NCI-H2171 (cell line): ENCODE data around the gene STARD9.
"Not testable (repeated sequence)": the region's sequence is repeated elsewhere in the genome, so short reads cannot be mapped to it uniquely, and the experiment has no call there.

ENCODE experiments used
- DNase-seq: peaks from one replicate; lab custom pipeline; 2025; lab: John Stamatoyannopoulos, UW

The STARD9 gene

DNA sequence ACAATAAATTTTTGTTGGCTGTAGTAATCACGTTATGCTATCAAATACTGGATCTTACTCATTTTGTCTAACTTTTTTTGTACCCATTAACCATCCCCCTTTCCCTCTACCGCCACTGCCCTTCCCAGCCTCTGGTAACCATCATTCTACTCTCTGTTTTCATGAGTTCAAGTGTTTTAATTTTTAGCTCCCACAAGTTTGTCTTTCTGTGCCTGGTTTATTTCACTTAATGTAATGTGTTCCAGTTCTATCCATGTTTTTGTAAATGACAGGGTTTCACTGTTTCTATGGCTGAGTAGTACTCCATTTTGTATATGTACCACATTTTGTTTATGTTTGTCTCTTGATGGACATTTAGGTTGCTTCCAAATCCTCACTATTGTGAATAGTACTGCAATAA, 52.1 kb downstream of the STARD9 start:
- DNase-seq, result no peak

GRCh38 chr15:42628761-42629160, 53.4 kb downstream of the STARD9 start:
- no peak for DNase-seq

DNA sequence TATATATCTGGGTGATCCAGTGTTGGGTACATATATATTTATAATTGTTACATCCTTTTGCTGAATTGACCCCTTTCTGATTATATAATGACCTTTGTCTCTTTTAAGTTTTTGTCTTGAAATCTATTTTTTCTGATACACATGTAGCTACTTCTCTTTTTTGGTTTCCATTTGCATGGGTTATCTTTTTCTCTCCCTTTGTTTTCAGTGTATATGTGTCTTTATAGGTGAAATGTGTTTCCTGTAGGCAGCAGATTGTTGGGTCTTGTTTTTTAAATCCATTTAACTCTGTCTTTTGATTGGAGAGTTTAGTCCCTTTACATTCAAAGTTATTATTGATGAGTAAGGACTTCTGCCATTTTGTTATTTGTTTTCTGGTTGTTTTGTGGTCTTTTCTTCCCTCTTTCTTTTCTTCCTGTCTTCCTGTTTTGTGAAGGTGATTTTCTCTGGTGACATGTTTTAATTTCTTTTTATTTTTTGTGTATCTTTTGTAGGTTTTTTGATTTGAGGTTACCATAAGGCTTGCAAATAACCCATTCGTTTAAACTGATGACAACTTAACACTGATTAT, 56.8 kb downstream of the STARD9 start:
- DNase-seq, result no peak

GRCh38 chr15:42640109-42640508, 64.7 kb downstream of the STARD9 start:
- DNase-seq, result no peak

GRCh38 chr15:42650208-42651066, 75.0 kb downstream of the STARD9 start:
- DNase-seq, result peak; percentile 20

GRCh38 chr15:42665827-42666226, 90.4 kb downstream of the STARD9 start:
- no peak for DNase-seq

GRCh38 chr15:42667855-42668254, 92.4 kb downstream of the STARD9 start:
- DNase-seq, result no peak

DNA sequence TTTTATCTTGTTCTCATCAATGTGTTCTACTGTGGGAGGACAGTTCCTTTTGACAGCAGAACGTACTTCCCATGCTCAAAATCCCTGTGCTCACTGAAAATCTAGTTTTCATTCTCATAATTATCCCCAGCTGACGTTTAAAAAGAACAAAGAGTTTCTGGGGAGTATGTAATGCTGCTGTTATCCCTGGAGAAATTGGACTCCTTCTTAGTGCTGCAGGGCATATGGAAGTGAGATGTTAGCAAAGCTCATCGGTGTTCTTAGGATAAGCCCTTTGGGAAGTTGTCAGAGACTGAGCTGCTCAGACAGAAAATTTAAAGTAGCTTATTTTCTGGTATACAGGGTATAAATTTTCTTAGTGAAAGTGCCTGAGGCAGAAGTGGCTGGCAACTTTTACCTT, 95.0 kb downstream of the STARD9 start:
- DNase-seq, result no peak

DNA sequence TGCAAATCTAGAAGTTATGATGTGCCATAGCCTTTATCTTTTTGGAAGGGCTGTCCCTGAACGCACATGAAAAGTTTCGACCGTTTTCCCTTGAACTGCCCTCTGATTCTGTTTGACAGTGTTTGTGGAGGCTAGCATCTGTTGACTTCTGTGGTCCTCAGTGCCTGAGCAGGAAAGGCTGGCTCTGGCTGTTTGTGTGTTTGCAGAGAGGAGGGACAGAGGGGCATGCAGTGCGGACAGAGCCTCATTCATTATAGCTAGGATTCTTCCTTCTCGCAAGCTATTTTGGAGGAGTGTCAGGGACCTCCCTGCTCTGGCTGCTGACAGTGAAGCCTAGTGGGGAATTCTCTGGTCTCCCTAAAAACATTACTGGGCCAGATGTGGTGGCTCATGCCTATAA, 97.0 kb downstream of the STARD9 start:
- DNase-seq, result no peak

DNA sequence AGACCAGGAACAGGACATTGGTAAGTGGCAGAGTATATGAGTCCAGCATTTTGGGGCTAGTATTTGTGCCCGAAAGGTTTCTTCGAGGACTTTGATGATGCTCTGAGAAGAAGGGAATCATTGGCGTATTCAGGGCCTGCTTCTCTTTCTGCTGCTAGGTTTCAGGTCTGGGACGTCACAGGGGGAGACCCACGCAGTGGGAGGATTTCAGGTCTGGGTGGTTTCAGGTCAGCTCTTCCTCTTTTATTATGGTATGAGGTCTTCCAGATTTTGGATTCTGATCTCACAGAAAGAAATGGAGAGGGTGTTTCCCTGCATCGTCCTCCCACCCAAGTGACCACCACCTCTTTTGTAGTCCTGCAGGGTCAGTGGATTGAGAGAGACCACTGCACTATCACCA, 99.1 kb downstream of the STARD9 start:
- no peak for DNase-seq

GRCh38 chr15:42675021-42675420, 99.6 kb downstream of the STARD9 start:
- no peak for DNase-seq

DNA sequence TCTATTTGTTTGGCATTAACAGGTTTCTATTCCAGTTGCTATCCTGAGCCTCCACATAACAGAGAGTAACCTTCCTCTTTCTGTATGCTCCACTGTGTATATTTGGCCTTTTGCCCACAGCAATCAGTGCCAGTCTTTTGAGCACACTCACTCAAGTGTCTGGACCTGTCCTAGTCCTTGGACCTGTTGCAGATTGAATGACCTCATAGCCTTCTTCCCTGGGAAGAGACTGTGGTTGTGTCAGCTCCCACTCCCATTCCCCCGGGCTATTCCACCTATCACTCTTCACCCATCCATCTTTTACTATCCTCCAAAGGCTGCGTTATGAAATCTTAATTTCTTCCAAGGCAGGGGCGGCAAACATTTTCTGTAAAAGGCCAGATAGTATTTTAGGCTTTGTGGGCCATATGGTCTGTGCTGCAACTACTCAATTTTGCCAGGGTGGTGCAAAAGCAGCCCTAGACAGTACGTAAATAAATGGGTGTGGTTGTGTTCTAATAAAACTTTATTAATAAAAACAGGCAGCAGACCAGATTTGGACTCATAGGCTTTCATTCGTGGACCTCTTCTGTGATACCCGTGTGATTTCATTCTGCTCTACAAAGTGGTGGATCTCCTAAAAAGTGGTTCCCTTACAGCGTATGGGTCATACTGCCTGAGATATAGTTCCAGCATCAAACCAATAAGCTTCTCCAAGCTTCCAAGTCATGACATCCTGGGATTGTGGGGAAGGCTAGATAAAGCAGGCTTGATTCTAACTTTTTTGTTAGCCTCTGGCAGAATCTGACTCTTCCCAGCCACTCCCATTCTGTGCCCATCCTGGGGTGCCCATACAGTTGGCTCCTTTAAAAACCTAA, 104.1 kb downstream of the STARD9 start:
- DNase-seq, result no peak

DNA sequence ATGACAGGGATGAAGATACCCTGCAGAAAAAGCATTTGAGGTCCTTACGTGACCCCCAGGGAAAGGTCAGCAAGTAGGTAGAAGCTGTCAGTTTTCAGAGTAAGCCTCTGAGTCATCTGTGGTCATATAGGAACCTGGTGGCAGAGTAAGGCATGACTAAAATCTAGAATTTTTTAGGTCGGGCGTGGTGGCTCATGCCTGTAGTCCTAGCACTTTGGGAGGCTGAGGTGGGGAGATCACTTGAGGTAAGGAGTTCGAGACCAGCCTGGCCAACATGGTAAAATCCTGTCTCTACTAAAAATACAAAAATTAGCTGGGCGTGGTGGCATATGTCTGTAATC, 104.7 kb downstream of the STARD9 start:
- DNase-seq, result not testable (repeated sequence)

DNA sequence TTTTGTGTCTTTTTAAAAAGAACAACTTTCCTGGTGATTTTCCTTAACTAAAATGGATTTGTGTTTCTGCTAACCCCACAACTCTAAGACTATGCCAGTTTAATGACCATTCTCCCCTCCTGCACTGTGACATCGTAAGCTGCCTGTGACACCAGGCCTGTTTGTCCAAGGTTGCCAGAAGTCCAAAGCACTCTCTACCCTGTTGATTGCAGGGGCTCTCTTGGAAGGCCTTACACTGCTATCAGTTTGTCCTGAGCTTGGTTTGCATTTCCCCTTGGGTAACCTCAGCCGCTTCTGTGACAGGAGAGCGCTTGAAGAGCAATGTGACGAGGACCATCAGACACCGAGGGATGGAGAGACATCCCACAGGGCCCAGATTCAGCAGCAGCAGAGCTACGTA, 105.7 kb downstream of the STARD9 start:
- DNase-seq, result no peak

DNA sequence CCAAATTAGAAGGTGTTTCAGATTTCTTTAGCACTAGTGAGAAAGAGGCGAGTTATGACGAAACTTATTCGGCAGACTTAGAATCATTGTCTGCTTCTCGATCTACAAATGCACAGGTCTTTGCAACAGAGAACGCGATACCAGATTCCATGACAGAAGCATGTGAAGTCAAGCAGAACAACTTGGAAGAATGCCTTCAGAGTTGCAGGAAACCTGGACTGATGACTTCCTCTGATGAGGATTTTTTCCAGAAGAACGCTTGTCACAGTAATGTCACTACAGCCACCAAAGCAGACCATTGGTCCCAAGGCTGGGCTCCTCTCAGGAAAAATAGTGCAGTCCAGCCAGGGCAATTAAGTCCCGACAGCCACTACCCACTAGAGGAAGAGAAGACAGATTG, 110.9 kb downstream of the STARD9 start:
- DNase-seq, result no peak

DNA sequence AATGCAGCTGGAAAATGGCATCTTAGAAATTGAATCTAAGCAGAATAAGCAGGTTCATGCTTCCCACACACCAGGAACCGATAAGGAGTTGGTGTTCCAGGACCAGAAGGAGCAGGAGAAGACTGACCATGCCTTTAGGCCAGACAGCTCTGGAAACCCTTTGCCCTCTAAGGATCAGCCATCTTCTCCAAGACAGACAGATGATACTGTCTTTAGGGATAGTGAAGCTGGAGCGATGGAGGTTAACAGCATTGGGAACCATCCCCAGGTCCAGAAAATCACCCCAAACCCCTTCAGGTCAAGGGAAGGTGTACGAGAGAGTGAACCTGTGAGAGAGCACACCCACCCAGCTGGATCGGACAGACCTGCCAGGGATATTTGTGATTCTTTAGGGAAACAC, 112.3 kb downstream of the STARD9 start:
- DNase-seq, result no peak

- no peak for DNase-seq
Measured at GRCh38 chr15:42688301-42688700, 112.9 kb downstream of the STARD9 start.

DNA sequence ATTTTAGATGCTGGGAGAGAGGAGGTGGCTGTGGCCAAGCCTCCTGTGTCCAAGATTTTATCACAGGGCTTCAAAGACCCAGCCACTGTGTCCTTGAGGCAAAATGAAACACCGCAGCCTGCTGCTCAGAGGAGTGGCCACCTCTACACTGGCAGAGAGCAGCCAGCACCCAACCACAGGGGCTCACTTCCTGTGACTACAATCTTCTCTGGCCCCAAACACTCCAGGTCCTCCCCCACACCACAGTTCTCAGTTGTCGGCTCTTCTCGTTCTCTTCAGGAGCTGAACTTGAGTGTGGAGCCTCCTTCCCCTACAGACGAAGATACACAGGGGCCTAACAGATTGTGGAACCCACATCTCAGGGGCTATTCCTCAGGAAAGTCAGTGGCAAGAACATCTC, 115.9 kb downstream of the STARD9 start:
- DNase-seq, result no peak

GRCh38 chr15:42691770-42692169, 116.4 kb downstream of the STARD9 start:
- DNase-seq, result no peak

GRCh38 chr15:42692536-42692935, 117.1 kb downstream of the STARD9 start:
- no peak for DNase-seq

DNA sequence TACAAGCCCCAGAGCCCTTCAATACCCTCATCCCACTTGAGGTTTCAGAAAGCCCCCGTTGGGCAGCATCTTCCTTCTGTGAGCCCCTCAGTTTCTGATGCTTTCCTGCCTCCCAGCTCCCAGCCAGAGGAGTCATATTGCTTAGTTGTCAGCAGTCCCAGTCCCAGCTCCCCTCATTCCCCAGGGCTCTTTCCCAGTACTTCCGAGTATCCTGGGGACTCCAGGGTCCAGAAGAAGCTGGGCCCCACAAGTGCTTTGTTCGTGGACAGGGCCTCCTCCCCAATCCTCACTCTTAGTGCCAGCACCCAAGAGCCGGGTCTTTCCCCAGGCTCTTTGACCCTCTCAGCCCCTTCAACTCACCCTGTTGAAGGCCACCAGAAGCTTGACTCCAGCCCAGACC, 117.6 kb downstream of the STARD9 start:
- DNase-seq, result no peak

DNA sequence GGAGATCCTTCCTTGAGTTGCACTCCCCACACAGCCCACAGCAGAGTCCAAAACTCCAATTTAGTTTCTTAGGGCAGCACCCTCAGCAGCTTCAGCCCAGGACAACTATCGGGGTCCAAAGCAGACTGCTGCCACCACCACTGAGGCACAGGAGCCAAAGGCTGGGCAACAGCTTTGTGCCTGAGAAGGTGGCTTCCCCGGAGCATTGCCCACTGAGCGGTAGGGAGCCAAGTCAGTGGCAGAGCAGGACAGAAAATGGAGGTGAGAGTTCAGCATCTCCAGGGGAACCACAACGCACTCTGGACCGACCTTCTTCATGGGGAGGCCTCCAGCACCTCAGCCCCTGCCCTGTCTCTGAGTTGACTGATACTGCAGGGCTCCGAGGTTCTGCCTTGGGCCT, 118.1 kb downstream of the STARD9 start:
- no peak for DNase-seq

DNA sequence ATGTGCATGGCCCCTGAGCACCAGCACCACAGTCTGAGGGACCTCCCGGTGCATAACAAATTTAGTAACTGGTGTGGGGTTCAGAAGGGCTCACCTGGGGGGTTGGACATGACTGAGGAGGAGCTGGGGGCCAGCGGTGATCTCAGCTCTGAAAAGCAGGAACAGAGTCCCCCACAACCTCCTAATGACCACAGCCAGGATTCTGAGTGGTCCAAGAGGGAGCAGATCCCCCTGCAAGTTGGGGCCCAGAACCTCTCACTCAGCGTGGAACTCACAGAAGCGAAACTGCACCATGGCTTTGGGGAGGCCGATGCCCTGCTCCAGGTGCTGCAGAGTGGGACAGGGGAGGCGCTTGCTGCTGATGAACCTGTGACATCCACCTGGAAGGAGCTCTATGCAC, 118.5 kb downstream of the STARD9 start:
- no peak for DNase-seq
